Ishikawa (cell line): ENCODE results near the gene NFU1.

Experiments used
- CEBPB ChIP-seq: IDR thresholded peaks from 2 replicates; pipeline ENCODE4 v1.6.1; 2012
- CREB1 ChIP-seq: IDR thresholded peaks from 2 replicates; pipeline ENCODE4 v1.6.1; 2012; ENCODE audit warnings: low read depth
- EGR1 ChIP-seq: IDR thresholded peaks from 2 replicates; pipeline ENCODE4 v1.6.1; 2012
- EP300 ChIP-seq: IDR thresholded peaks from 2 replicates; pipeline ENCODE4 v1.6.1; 2012; ENCODE audit warnings: borderline replicate concordance
- FOXM1 ChIP-seq: IDR thresholded peaks from 2 replicates; pipeline ENCODE4 v1.6.1; 2012; ENCODE audit warnings: low read depth, borderline replicate concordance
- NFIC ChIP-seq: IDR thresholded peaks from 2 replicates; pipeline ENCODE4 v1.6.1; 2012
- RAD21 ChIP-seq: IDR thresholded peaks from 2 replicates; pipeline ENCODE4 v1.6.1; 2012; ENCODE audit warnings: low read depth
- TAF1 ChIP-seq: IDR thresholded peaks from 2 replicates; pipeline ENCODE4 v1.6.1; 2012; ENCODE audit warnings: low read depth, mild to moderate bottlenecking
- TCF12 ChIP-seq: IDR thresholded peaks from 2 replicates; pipeline ENCODE4 v1.6.1; 2012; ENCODE audit warnings: low read depth
- TEAD4 ChIP-seq: IDR thresholded peaks from 2 replicates; pipeline ENCODE4 v1.6.1; 2012
- YY1 ChIP-seq: IDR thresholded peaks from 2 replicates; pipeline ENCODE4 v1.6.1; 2012; ENCODE audit warnings: low read depth
- ZBTB7A ChIP-seq: IDR thresholded peaks from 2 replicates; pipeline ENCODE4 v1.6.1; 2012; ENCODE audit warnings: low read depth
- TF ChIP-seq, protein P1 (sequence below): IDR thresholded peaks from 2 replicates; pipeline ENCODE4 v1.6.1; 2012; ENCODE audit warnings: low read depth, mild to moderate bottlenecking
- TF ChIP-seq, protein P2 (sequence below): IDR thresholded peaks from 2 replicates; pipeline ENCODE4 v1.6.1; 2012
- TF ChIP-seq, protein P3 (sequence below): IDR thresholded peaks from 2 replicates; pipeline ENCODE4 v1.6.1; 2012

NFU1 gene

DNA sequence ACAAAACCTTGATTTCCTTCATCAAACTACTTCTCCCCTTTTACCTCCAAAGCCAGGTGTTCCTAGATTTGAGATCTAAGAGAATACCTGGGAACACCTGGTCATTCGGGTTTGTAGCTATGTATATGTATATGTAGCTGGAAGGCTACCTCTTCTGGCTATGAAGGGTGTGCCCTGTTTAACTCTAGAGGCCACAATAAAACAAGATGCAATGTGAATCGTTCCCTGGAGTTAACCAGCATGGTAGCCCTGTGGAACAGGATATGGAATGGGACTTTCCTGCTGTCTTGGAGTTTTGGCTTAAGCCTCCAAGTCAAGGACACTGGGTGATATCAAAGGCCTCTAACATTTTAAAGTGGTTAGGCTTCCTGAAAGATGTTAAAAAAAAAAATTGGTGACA lies 17.7 kb upstream of the NFU1 start:
- TF ChIP-seq CEBPB (no peak), TEAD4 (no peak), RAD21 (no peak), ZBTB7A (no peak), TAF1 (no peak), FOXM1 (no peak), TCF12 (no peak), CREB1 (no peak), YY1 (no peak), EGR1 (no peak), EP300 (no peak)
- TF ChIP-seq, protein P1, sequence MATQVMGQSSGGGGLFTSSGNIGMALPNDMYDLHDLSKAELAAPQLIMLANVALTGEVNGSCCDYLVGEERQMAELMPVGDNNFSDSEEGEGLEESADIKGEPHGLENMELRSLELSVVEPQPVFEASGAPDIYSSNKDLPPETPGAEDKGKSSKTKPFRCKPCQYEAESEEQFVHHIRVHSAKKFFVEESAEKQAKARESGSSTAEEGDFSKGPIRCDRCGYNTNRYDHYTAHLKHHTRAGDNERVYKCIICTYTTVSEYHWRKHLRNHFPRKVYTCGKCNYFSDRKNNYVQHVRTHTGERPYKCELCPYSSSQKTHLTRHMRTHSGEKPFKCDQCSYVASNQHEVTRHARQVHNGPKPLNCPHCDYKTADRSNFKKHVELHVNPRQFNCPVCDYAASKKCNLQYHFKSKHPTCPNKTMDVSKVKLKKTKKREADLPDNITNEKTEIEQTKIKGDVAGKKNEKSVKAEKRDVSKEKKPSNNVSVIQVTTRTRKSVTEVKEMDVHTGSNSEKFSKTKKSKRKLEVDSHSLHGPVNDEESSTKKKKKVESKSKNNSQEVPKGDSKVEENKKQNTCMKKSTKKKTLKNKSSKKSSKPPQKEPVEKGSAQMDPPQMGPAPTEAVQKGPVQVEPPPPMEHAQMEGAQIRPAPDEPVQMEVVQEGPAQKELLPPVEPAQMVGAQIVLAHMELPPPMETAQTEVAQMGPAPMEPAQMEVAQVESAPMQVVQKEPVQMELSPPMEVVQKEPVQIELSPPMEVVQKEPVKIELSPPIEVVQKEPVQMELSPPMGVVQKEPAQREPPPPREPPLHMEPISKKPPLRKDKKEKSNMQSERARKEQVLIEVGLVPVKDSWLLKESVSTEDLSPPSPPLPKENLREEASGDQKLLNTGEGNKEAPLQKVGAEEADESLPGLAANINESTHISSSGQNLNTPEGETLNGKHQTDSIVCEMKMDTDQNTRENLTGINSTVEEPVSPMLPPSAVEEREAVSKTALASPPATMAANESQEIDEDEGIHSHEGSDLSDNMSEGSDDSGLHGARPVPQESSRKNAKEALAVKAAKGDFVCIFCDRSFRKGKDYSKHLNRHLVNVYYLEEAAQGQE: no peak
- TF ChIP-seq, protein P2, sequence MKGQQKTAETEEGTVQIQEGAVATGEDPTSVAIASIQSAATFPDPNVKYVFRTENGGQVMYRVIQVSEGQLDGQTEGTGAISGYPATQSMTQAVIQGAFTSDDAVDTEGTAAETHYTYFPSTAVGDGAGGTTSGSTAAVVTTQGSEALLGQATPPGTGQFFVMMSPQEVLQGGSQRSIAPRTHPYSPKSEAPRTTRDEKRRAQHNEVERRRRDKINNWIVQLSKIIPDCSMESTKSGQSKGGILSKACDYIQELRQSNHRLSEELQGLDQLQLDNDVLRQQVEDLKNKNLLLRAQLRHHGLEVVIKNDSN: no peak
- TF ChIP-seq, protein P3, sequence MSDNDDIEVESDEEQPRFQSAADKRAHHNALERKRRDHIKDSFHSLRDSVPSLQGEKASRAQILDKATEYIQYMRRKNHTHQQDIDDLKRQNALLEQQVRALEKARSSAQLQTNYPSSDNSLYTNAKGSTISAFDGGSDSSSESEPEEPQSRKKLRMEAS: no peak

DNA sequence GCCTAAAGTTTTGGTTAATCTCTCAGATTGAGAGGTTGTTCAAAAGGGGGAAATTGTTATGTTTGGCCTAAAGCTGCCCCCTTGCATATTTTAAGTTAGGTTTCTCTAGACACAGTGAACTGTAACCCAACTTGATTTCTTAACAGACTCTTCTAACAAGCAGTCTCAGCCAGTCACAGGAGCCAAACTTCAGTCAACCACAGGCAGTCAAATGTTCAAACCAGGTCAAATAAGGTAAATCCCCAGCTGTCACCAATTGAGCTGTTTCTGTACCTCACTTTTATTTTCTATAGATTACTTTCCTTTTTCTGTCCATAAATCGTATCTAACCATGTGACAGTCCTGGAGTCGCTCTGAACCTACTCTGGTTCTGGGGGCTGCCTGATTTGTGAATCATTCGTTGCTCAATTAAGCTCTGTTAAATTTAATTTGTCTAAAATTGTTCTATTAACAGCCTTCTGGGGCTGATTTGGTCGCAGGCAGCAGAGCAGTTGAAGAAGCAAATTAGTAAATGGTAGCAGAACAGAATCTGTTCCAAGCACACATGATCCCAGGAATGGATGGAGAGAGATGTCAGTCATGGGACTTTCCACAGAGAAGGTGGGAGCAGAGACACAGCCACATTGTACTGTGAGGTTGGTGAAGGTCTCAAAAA lies 16.4 kb upstream of the NFU1 start:
- TF ChIP-seq EP300 (no peak), YY1 (no peak), CREB1 (no peak), ZBTB7A (no peak), TEAD4 (no peak), FOXM1 (no peak), NFIC (no peak), CEBPB (no peak)
- TF ChIP-seq, protein P3: no peak
- TF ChIP-seq, protein P2: no peak

DNA sequence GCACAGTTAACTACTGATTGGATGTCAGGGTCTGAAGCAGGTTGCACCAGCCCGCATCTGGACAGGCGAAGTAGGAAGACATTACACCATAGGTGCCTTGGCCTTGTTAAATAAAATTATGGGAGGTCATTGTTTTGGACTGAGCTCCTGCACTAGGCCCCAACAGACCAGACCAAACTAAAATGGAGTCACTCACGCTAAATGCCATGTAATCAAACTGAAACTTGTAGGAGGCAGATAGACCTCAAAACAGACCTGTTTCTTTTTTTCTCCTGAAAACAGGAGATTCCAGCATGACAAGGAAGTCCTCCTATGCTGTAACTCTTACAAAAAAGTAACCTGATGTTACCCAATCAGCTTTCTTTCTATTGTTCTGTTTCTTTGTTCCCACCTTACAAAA lies 15.5 kb upstream of the NFU1 start:
- TF ChIP-seq ZBTB7A (no peak), CREB1 (no peak), FOXM1 (no peak), TEAD4 (no peak), EGR1 (no peak), TAF1 (no peak), TCF12 (no peak), RAD21 (no peak)
- TF ChIP-seq, protein P3: no peak
- TF ChIP-seq, protein P2: no peak
- TF ChIP-seq, protein P1: no peak

DNA sequence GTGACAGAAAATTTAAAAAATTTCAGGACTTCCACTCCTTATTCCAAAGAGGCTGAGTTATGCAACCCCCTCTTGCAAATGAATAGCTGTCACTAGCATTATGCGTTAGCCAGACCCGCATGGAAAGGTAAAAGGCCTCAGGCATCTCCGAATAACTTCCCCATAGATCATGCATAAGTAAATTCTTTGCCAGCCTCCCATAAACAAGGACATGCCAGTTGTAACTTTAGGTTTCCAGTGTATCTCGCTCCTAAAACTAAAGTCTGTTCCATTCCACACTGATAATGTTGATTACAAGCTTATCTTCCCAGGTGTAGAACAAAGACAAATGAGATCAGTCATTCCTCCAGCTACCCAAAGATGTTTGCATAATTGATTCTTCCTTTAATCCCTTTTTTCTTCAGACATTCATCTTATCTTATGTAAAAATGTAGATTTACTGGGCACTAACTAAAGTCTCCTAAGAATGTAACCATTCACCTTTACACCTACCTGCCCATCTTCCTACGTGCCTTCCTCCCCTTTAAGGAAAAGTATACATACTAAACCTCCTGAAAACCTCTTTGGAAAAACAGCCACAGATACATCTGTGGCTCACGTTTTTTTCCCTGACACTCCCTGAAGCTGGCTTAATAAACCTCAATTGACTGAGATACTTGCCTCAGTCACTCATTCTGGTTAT lies 13.6 kb upstream of the NFU1 start:
- no peak for TF ChIP-seq ZBTB7A
- no peak for TF ChIP-seq CREB1
- TF ChIP-seq TCF12: no peak

DNA sequence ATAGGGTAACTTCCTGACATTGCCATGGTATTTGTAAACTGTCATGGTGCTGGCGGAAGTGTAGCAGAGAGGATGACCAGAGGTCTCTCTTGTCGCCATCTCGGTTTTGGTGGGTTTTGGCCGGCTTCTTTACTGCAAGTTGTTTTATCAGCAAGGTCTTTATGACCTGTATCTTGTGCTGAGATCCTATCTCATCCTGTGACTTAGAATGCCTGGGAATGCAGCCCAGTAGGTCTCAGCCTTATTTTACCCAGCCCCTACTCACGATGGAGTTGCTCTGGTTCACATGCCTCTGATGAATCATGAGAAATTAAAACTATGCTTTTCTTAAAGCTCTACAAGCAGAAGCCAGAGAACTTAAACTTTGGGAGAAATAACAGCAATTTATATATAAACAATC lies 12.7 kb upstream of the NFU1 start:
- TF ChIP-seq NFIC (no peak), CEBPB (no peak), TEAD4 (no peak)
